Glomerular visceral epithelial cell (primary cell): ENCODE results near the gene NR1I2.

Experiments used
- DNase-seq: peaks from one replicate; pipeline ENCODE4 v3.0.0-alpha.2; 2016; ENCODE audit errors: extremely low spot score

NR1I2 gene

GRCh38 chr3:119781330-119782198, at the start of gene NR1I2:
TSS of gene NR1I2 (plus strand) at chr3:119782101.
- no peak for DNase-seq

- DNase-seq, result no peak
Measured at GRCh38 chr3:119733812-119734211, 48.1 kb upstream of the NR1I2 start.

GRCh38 chr3:119738741-119739140, 43.2 kb upstream of the NR1I2 start:
- DNase-seq, result no peak

DNA sequence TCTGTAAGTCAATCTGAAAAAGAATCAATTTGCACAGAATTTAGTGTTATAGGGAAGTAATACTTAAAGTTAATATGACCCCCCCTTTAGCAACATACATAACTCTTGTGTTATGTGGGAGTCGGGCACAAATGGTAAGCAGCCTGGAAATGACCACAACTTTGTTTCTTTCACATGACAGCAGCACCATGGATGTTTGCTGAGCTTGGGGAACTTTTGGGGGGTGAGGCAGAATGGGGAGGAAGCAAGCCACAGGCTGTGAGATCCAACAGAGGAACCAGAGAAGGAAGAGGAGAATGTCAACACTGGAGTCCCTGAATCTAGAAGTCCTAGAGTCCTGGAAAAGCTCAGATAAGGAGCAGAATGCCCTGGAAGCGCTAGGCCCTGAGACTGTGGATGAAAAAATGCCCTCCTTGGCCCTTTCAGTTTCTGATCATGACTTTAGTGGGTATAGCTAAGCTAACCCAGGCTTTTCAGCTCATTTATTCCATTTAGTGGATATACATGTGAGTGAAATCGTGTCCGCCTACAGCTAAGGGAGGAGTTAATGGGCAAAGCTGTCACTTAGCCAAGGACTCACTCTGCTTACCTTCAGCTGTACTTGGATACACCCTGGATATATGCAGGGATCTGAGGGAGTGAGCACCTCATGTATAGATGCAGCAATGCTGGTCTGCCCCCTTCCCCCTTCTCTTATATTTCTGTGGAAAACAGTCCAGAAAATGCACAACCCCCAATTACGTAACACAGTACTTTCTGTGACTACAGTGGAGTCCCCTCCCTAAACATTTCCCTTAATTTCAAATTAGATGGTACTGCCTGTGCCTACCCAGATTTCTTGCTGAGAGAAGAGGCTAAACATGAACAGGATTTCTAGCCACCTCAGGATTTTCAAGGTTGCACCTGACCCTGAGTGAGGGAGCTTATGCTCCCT, 40.0 kb upstream of the NR1I2 start:
- DNase-seq, result no peak

DNA sequence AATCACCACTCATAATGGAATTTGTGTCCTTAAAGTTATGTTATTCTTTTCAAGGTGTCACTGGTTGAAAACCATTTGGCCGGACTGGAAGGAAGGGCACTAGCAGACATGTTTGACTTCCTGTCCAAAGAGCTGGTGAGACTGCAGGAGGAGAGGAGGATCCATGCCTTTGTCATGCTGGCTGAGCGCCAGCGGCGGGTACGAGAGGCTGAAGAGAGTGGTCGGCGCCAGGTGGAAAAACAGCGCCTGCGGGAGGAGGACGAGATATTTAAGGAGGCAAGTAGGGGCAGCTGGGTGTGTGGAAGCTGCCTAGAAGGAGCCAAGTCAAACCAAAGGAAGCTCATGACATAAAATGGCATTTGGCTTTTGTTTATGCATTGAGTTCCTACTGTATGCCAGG, 38.0 kb upstream of the NR1I2 start:
- DNase-seq, result no peak

- no peak for DNase-seq
Measured at GRCh38 chr3:119745942-119746341, 36.0 kb upstream of the NR1I2 start.

GRCh38 chr3:119746423-119746822, 35.5 kb upstream of the NR1I2 start:
- DNase-seq, result no peak

- no peak for DNase-seq
Measured at GRCh38 chr3:119747357-119747756, 34.5 kb upstream of the NR1I2 start.

DNA sequence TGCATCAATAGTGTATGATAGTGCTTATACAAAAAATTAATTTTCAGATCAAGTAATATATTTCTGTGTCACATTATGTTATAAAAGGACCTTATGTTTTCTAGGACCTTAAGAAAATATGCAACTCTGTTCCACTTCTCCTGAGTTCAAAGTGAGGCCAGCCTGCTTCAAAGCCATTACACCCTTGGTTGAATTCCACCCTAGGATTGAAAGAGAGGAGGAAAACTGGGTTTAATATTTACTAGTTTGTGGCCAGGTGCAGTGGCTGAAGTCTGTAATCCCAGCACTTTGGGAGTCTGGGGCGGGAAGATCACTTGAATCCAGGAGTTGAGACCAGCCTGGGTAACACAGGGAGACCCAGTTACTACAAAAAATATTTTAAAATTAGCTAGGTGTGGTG, 32.9 kb upstream of the NR1I2 start:
- peak; percentile 28 for DNase-seq

GRCh38 chr3:119751423-119751822, 30.5 kb upstream of the NR1I2 start:
- no peak for DNase-seq

DNA sequence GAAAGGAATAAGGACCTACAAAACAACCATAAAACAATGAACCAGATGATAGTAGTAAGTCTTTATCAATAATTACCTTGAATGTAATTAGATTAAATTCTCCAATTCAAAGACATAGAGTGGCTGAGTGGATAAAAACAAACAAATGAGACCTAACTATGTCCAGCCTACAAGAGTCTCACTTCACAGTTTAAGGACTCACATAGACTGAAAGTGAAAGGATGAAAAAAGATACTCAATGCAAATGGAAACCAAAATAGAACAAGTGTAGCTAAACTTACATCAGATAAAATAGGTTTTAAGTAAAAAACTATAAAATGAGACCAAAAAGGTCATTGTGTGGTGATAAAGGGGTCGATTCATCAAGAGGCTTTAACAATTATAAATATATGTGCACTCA, 21.9 kb upstream of the NR1I2 start:
- DNase-seq, result no peak

GRCh38 chr3:119762876-119763275, 19.0 kb upstream of the NR1I2 start:
- DNase-seq, result no peak

GRCh38 chr3:119763466-119763865, 18.4 kb upstream of the NR1I2 start:
- DNase-seq, result no peak

DNA sequence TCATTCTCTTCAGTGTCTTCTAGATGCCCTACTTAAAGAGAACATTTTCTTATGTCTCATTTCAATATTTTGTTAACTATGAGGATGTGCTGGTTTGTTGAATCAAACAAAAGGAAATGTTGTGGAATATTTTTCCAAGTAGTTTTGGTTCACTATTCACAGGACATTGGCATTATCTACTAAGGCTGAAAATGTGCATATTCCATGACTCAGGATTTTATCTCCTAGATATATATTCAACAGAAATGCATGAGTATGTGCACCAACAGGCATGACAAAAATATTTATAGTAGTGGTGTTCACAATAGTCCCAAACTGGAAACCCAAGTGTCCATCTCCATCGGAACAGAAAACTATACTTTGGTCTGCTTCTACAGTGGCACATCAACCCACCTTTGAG, 16.7 kb upstream of the NR1I2 start:
- no peak for DNase-seq

GRCh38 chr3:119767936-119768601, 13.8 kb upstream of the NR1I2 start:
- DNase-seq, result no peak

- DNase-seq, result no peak
Measured at GRCh38 chr3:119768668-119769393, 13.1 kb upstream of the NR1I2 start.

- DNase-seq, result peak; percentile 57
Measured at GRCh38 chr3:119769394-119770149, 12.3 kb upstream of the NR1I2 start.

GRCh38 chr3:119774444-119774843, 7.5 kb upstream of the NR1I2 start:
- no peak for DNase-seq

DNA sequence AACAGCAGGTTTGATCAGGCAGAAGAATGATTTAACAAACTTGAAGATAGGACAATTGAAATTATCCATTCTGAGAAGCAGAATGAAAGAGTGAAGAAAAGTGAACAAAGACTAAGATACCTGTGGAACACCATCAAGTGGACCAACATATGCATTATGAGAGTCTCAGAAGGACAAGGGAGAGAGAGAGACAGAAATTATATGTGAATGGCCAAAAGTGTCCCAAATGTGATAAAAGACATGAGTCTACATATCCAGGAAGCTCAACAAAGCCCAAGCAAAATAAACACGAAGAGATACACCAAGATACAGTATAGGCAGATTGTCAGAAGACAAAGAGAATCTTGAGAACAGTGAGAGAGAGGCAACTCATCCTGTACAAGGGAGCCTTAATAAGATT, 5.6 kb upstream of the NR1I2 start:
- DNase-seq, result no peak

GRCh38 chr3:119778176-119778575, 3.7 kb upstream of the NR1I2 start:
- DNase-seq, result no peak

GRCh38 chr3:119778811-119779210, 3.1 kb upstream of the NR1I2 start:
- no peak for DNase-seq
